Panc1 (cell line): ENCODE measurements around the gene FAT2. TPM values are rescaled to one million over a fixed set of nuclear protein-coding genes. Genes with fewer than 3 reads are reported as not detected.

Experiments
- ATAC-seq: fragments of 200-7000 bp; cut with Tn5 transposase; 2 replicates; pipeline ENCODE4 v1.9.1; 2020; ENCODE audit warnings: mild to moderate bottlenecking, moderate library complexity
- BruUV-seq: library from RNA; stranded (reverse); fragments of 400-500 nt; replicated peaks from 2 replicates; lab custom pipeline; 2021; lab: Mats Ljungman, UMichigan
- CTCF ChIA-PET: fragments of 300-600 bp; sonication (Branson Sonifier 250); formaldehyde crosslinking; loops from one replicate; lab custom pipeline; 2022; ENCODE audit warnings: antibody characterized with exemption; lab: Charles Lee
- POLR2A ChIA-PET: fragments of 300-600 bp; sonication (Branson Sonifier 250); formaldehyde crosslinking; loops from one replicate; lab custom pipeline; 2022; ENCODE audit warnings: antibody characterized with exemption; lab: Charles Lee
- DNase-seq: peaks from one replicate; pipeline ENCODE4 v3.0.0-alpha.2; 2010; ENCODE audit warnings: low read depth, low spot score
- H3K27ac ChIP-seq: 2 replicates; pipeline ENCODE4 v1.5.1; 2011; ENCODE audit warnings: mild to moderate bottlenecking, low read length, inconsistent platforms
- H3K27me3 ChIP-seq: fragments of 200-500 bp; sonication (Bioruptor generic); 2 replicates; pipeline ENCODE4 v1.6.0; 2014; ENCODE audit warnings: low read length, inconsistent platforms; ENCODE audit not compliant: control insufficient read depth, insufficient read depth
- H3K36me3 ChIP-seq: fragments of 200-500 bp; sonication (Bioruptor generic); 2 replicates; pipeline ENCODE4 v1.5.1; 2014; ENCODE audit warnings: inconsistent platforms, mild to moderate bottlenecking, low read length, moderate library complexity; ENCODE audit not compliant: control insufficient read depth, insufficient read depth
- H3K4me1 ChIP-seq: 2 replicates; pipeline ENCODE4 v1.5.1; 2011; ENCODE audit warnings: inconsistent platforms, mild to moderate bottlenecking, low read length, moderate library complexity; ENCODE audit not compliant: control insufficient read depth, insufficient read depth
- H3K4me3 ChIP-seq, 2 experiments: 2 replicates each; pipeline ENCODE4 v1.5.1; 2011 to 2012; ENCODE audit warnings: low read depth in 2 of 2, low read length in 2 of 2, mild to moderate bottlenecking in 2 of 2, inconsistent platforms in 1 of 2, moderate library complexity in 1 of 2
- H3K9me3 ChIP-seq: fragments of 200-500 bp; sonication (Bioruptor generic); 2 replicates; pipeline ENCODE4 v1.5.1; 2014; ENCODE audit warnings: low read depth, mild to moderate bottlenecking, inconsistent platforms, low read length, moderate library complexity; ENCODE audit not compliant: control insufficient read depth, insufficient read depth
- POLR2AphosphoS5 ChIP-seq: IDR thresholded peaks from 2 replicates; pipeline ENCODE4 v1.6.1; 2012; ENCODE audit warnings: mild to moderate bottlenecking, low read depth, low read length, moderate library complexity
- SIN3A ChIP-seq: IDR thresholded peaks from 2 replicates; pipeline ENCODE4 v1.6.1; 2012; ENCODE audit warnings: low read depth, mild to moderate bottlenecking, low read length, moderate library complexity, borderline replicate concordance; ENCODE audit not compliant: insufficient read depth
- TCF7L2 ChIP-seq: IDR thresholded peaks from 2 replicates; pipeline ENCODE4 v1.6.1; 2011; ENCODE audit warnings: mild to moderate bottlenecking, low read depth, low read length, inconsistent platforms
- in situ Hi-C: cut with HindIII; loops from 2 replicates; pipeline ENCODE4 v1.10.0; 2016; ENCODE audit warnings: low sequenced_read_pairs, low pct_unique_long_range_greater_than_20kb
- intact Hi-C: fragments of 100-400 bp; cut with micrococcal nuclease; formaldehyde crosslinking; loops from one replicate; pipeline ENCODE4 v1.10.0; 2022; ENCODE audit not compliant: unreplicated experiment
- total RNA-seq: library from RNA; stranded (reverse); gene quantifications from one replicate; pipeline ENCODE4 v1.2.1, GENCODE V29; 2021; ENCODE audit not compliant: unreplicated experiment
- TF ChIP-seq, protein P1 (sequence below): fragments of 450-650 bp; IDR thresholded peaks from 2 replicates; pipeline ENCODE4 v1.5.1; 2017; ENCODE audit warnings: mild to moderate bottlenecking
- TF ChIP-seq, protein P2 (sequence below), 2 experiments: IDR thresholded peaks; 2 replicates each; pipeline ENCODE4 v1.6.1; 2011 to 2012; ENCODE audit warnings: low read depth in 2 of 2, control low read depth in 1 of 2, low read length in 1 of 2, mild to moderate bottlenecking in 1 of 2, moderate library complexity in 1 of 2; ENCODE audit not compliant: insufficient read depth in 1 of 2

FAT2 gene
- total RNA-seq, 1 experiment from 2014 or later: not detected

DNA sequence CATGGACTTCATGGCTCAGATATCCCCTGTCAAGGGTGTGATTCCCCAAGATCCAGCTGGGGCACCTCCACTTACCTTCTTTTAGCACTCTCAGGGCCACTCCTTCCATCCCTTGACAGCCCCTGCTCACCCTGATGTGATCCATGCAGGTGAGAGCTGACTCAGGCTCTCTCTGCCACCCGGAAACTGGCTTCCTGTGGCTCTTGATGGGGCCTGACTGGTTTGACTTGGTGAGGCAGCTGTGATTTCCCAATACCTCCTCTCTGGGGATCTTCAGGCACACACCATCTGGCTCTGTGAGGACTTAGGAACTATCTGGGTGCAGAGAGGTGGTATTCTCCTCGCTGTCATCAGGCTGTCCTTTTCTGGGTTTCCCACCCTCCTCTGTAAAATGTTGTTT lies 7.9 kb upstream of the FAT2 start:
- Histone ChIP-seq H3K9me3 (no peaks in the 10 kb centered on the region), H3K27ac (no peak overlapping the region), H3K4me3 (no peak overlapping the region), H3K4me1 (no peaks in the 10 kb centered on the region), H3K36me3 (no peaks in the 10 kb centered on the region), H3K27me3 (no peaks in the 10 kb centered on the region)
- in situ Hi-C loops (no loop called here), intact Hi-C loops (no loop called here)
- ATAC-seq (no peak), DNase-seq (no peak)
- TF ChIP-seq, protein P1, sequence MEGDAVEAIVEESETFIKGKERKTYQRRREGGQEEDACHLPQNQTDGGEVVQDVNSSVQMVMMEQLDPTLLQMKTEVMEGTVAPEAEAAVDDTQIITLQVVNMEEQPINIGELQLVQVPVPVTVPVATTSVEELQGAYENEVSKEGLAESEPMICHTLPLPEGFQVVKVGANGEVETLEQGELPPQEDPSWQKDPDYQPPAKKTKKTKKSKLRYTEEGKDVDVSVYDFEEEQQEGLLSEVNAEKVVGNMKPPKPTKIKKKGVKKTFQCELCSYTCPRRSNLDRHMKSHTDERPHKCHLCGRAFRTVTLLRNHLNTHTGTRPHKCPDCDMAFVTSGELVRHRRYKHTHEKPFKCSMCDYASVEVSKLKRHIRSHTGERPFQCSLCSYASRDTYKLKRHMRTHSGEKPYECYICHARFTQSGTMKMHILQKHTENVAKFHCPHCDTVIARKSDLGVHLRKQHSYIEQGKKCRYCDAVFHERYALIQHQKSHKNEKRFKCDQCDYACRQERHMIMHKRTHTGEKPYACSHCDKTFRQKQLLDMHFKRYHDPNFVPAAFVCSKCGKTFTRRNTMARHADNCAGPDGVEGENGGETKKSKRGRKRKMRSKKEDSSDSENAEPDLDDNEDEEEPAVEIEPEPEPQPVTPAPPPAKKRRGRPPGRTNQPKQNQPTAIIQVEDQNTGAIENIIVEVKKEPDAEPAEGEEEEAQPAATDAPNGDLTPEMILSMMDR: no peak
- no peak for TF ChIP-seq POLR2AphosphoS5
- TF ChIP-seq, protein P2, sequence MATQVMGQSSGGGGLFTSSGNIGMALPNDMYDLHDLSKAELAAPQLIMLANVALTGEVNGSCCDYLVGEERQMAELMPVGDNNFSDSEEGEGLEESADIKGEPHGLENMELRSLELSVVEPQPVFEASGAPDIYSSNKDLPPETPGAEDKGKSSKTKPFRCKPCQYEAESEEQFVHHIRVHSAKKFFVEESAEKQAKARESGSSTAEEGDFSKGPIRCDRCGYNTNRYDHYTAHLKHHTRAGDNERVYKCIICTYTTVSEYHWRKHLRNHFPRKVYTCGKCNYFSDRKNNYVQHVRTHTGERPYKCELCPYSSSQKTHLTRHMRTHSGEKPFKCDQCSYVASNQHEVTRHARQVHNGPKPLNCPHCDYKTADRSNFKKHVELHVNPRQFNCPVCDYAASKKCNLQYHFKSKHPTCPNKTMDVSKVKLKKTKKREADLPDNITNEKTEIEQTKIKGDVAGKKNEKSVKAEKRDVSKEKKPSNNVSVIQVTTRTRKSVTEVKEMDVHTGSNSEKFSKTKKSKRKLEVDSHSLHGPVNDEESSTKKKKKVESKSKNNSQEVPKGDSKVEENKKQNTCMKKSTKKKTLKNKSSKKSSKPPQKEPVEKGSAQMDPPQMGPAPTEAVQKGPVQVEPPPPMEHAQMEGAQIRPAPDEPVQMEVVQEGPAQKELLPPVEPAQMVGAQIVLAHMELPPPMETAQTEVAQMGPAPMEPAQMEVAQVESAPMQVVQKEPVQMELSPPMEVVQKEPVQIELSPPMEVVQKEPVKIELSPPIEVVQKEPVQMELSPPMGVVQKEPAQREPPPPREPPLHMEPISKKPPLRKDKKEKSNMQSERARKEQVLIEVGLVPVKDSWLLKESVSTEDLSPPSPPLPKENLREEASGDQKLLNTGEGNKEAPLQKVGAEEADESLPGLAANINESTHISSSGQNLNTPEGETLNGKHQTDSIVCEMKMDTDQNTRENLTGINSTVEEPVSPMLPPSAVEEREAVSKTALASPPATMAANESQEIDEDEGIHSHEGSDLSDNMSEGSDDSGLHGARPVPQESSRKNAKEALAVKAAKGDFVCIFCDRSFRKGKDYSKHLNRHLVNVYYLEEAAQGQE (IDR thresholded peaks at IDR 0.05; ENCODE audit: insufficient read depth in 1 of 2, low read depth in 2 of 2, low read length in 1 of 2): no peak
- TF ChIP-seq TCF7L2: no peak
- TF ChIP-seq SIN3A: no peak
- ChIA-PET CTCF (no interaction called here), POLR2A (no interaction called here)
- BruUV-seq: no TSS peak

DNA sequence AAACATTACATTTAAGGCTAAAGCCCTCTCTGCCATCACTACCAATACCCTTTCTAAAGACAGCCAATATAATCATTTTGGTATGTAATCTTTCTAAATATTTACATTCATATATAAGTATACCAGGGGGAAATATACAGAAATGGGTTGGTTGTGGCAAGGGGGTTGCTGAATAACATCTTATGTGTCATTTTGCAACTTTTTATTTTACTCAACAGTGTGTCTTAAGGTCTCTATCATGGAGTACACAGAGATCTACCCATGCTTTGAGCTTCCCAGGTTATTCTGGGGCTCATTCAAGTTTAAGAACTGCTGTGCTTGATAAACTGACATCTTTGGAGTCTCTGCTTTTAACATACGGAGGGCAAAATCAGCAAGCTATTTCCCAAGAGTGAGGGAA lies 7.4 kb upstream of the FAT2 start:
- H3K36me3 ChIP-seq: no peaks in the 10 kb centered on the region
- ChIA-PET CTCF (no interaction called here), POLR2A (no interaction called here)
- no TSS peak for BruUV-seq
- H3K27ac ChIP-seq: no peak overlapping the region
- H3K27me3 ChIP-seq: no peaks in the 10 kb centered on the region
- no peak for TF ChIP-seq TCF7L2
- no peak for TF ChIP-seq SIN3A
- H3K9me3 ChIP-seq: no peaks in the 10 kb centered on the region
- DNase-seq (no peak), ATAC-seq (no peak)
- intact Hi-C loops: no loop called here
- in situ Hi-C loops: no loop called here
- no peak overlapping the region for H3K4me3 ChIP-seq
- no peaks in the 10 kb centered on the region for H3K4me1 ChIP-seq

- no peaks in the 10 kb centered on the region for H3K4me1 ChIP-seq
- intact Hi-C loops (no loop called here), in situ Hi-C loops (no loop called here)
- ATAC-seq (no peak), DNase-seq (no peak)
- H3K4me3 ChIP-seq: no peak overlapping the region
- no TSS peak for BruUV-seq
- ChIA-PET CTCF (no interaction called here), POLR2A (no interaction called here)
- H3K9me3 ChIP-seq: no peaks in the 10 kb centered on the region
- TF ChIP-seq, protein P2 (IDR thresholded peaks at IDR 0.05; ENCODE audit: insufficient read depth in 1 of 2, low read depth in 2 of 2, low read length in 1 of 2): no peak
- TF ChIP-seq TCF7L2 (no peak), SIN3A (no peak), POLR2AphosphoS5 (no peak)
- TF ChIP-seq, protein P1: no peak
- no peaks in the 10 kb centered on the region for H3K27me3 ChIP-seq
- H3K27ac ChIP-seq: no peak overlapping the region
- no peaks in the 10 kb centered on the region for H3K36me3 ChIP-seq
Observed at GRCh38 chr5:151597749-151598148, 6.6 kb upstream of the FAT2 start.
